Measurements from ENCODE around the gene EDAR.

GRCh38 chr2:109001201-109001600 lies 12.2 kb upstream of the EDAR start:
- no peak for TF ChIP-seq GATA3 (IDR thresholded peaks at IDR 0.05; ENCODE audit: low read depth, low read length)
- no peak for TF ChIP-seq GATA2 (IDR thresholded peaks at IDR 0.05; ENCODE audit: low read depth, low read length)

All from SH-SY5Y (cell line).